ENCODE measurements around the gene CGB5.
"Not testable (repeated sequence)": the region's sequence is repeated elsewhere in the genome, so short reads cannot be mapped to it uniquely, and the experiment has no call there.

The CGB5 gene

DNA sequence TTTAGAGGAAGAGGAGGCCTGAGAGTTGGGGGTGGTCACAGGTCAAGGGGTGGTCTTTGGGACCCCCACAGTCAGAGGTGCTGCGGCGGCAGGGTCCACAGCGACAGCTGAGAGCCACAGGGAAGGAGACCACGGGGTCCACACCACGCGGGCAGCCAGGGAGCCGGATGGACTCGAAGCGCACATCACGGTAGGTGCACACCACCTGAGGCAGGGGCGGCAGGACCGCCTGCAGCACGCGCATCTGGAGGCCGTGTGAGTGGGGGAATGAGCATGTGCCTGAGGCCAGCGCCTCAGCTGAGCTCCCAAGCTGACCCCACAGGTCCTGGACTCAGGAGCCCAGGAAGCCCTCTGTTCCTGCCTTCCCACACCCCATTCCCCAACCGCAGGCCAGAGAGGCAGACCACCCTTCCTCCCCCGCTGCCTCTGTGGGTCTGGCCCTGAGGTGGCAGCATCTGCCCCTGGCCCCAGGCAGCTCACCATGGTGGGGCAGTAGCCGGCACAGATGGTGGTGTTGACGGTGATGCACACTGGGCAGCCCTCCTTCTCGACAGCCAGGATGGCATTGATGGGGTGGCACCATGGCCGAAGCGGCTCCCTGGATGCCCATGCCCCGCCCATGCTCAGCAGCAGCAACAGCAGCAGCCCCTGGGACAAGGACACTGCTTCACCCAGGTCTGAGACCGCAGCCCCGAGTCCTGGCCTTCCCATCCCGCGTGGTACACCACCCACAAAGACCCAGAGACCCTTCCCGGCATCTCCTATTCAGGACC lies 27.4 kb upstream of the CGB5 start:
- peaks cover 15% of the 10 kb centered on the region for H3K36me3 Mint-ChIP-seq (ENCODE audit: low read depth)
- H3K4me3 Mint-ChIP-seq = no peak overlapping the region
- peaks cover 7% of the 10 kb centered on the region for H3K4me1 Mint-ChIP-seq
- TF ChIP-seq CTCF (IDR thresholded peaks at IDR 0.05; ENCODE audit: unreplicated experiment in 3 of 3) = no peak
- H3K27ac Mint-ChIP-seq = no peak overlapping the region
- peaks cover 36% of the 10 kb centered on the region for H3K27me3 Mint-ChIP-seq (ENCODE audit: low read depth)
- H3K9me3 Mint-ChIP-seq = no peaks in the 10 kb centered on the region

- no peak for TF ChIP-seq CTCF (IDR thresholded peaks at IDR 0.05; ENCODE audit: unreplicated experiment in 3 of 3)
- H3K9me3 Mint-ChIP-seq = no peaks in the 10 kb centered on the region
- H3K4me1 Mint-ChIP-seq = peaks cover 7% of the 10 kb centered on the region
- peaks cover 15% of the 10 kb centered on the region for H3K36me3 Mint-ChIP-seq (ENCODE audit: low read depth)
- H3K27ac Mint-ChIP-seq = no peak within 1 kb of the TSS
- peaks cover 42% of the 10 kb centered on the region for H3K27me3 Mint-ChIP-seq (ENCODE audit: low read depth)
- peak within 1 kb of the TSS in 2 of 3 experiments; percentile 32 to 52 for H3K4me3 Mint-ChIP-seq
Observed at GRCh38 chr19:49017041-49017665, 26.5 kb upstream of the CGB5 start, which contains the start of gene LHB. TSS of gene LHB (minus strand) at chr19:49017091. CDS start at chr19:49017081, 10 bp downstream.

DNA sequence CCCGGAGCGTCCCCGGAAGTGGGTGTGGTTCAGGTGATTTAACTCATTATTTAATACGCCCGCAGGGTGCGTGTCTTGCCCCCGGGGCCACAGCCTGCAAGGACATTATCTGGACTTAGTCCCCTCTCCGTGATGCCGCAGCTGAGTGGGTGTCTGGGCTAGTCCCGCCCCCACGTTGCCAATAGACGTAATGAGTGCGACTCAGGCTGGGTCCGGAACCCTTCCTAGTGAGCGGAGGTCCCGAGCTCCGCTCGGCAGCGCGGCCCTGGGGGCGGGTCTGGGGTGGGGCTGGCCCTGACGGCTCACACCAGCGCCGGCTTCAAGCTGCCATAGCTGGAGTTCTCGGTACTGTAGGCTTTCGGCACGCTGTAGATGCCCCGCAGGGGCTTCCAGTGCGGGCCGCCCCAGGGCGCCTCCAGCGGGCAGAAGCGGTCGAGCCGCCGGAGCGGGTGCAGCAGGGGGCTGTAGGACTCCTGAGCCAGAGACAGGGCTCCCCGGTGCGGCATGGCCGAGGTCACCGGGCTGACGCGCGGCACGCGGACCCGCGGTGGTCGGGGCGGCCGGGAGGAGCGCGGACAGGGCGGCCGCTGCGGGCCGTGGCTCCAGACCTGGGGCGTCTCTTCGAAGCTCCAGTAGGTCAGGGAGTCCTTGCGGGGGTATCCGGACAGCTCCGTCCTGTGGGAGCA lies 25.8 kb upstream of the CGB5 start:
- peak overlapping the region in 1 of 3 experiments; percentile 38 for H3K4me3 Mint-ChIP-seq
- H3K9me3 Mint-ChIP-seq = no peaks in the 10 kb centered on the region
- peaks cover 11% of the 10 kb centered on the region for H3K36me3 Mint-ChIP-seq (ENCODE audit: low read depth)
- H3K27ac Mint-ChIP-seq = no peak overlapping the region
- peak; percentile 37 to 55 (median 49) for TF ChIP-seq CTCF (IDR thresholded peaks at IDR 0.05; ENCODE audit: unreplicated experiment in 3 of 3)
- H3K4me1 Mint-ChIP-seq = peaks cover 7% of the 10 kb centered on the region
- H3K27me3 Mint-ChIP-seq (ENCODE audit: low read depth) = peaks cover 44% of the 10 kb centered on the region

GRCh38 chr19:49018388-49019241 lies 25.0 kb upstream of the CGB5 start:
- H3K27me3 Mint-ChIP-seq (ENCODE audit: low read depth) = peaks cover 44% of the 10 kb centered on the region
- H3K4me3 Mint-ChIP-seq = peak overlapping the region; percentile 57 to 62 (median 60)
- peaks cover 11% of the 10 kb centered on the region for H3K36me3 Mint-ChIP-seq (ENCODE audit: low read depth)
- H3K4me1 Mint-ChIP-seq, H3K9me3 Mint-ChIP-seq, H3K27ac Mint-ChIP-seq: not testable (repeated sequence)

GRCh38 chr19:49019242-49019932 lies 24.3 kb upstream of the CGB5 start:
- Mint-ChIP-seq H3K36me3 (ENCODE audit: low read depth) (peaks cover 6% of the 10 kb centered on the region), H3K9me3 (no peaks in the 10 kb centered on the region), H3K27ac (no peak overlapping the region), H3K4me3 (peak overlapping the region; percentile 57 to 62 (median 60)), H3K27me3 (ENCODE audit: low read depth) (peaks cover 44% of the 10 kb centered on the region), H3K4me1 (peaks cover 7% of the 10 kb centered on the region)
- TF ChIP-seq CTCF (IDR thresholded peaks at IDR 0.05; ENCODE audit: unreplicated experiment in 3 of 3) = no peak
